ENCODE data around the gene BBS9.

The BBS9 gene

GRCh38 chr7:33559324-33559710 lies 430.0 kb downstream of the BBS9 start:
- no peak for DNase-seq

DNA sequence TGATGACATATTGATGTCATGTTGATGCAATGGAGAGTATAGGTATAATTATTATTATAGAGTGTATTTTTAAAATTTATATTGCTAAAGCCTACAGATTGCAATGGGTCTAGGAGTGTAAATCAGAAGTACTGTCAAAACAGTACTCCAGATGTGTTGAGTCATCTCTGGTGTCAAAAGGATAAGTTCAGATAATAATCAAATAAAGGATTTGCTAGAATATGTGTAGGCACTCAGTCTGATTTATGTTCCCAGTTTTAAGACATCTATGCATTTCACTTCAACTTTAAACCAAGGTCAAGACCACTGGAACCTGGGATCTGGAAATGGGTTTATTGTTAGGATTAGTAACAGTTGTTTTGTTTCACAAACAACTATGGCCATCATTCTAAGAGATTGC lies 433.6 kb downstream of the BBS9 start:
- DNase-seq, result no peak

GRCh38 chr7:33563651-33564050 lies 434.3 kb downstream of the BBS9 start:
- no peak for DNase-seq

DNA sequence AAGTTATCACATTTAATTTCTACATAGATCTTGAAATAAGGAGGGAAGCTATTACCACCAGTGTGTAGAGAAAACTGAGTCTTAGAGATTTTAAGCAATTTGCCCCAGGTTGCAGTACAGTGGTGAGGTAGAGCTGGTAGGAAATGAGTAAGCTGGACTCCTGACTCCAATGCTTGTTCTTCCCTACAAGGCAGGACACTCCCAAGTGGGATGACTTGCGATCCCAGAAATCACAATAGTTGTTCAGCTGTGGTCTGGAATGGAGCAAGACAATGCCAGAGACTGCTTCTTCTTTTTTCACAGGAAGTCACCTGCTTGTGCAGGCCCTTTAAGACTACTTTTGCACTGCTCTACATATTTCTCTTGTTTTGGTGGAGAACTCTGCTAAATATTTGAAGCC lies 448.8 kb downstream of the BBS9 start:
- DNase-seq, result no peak

DNA sequence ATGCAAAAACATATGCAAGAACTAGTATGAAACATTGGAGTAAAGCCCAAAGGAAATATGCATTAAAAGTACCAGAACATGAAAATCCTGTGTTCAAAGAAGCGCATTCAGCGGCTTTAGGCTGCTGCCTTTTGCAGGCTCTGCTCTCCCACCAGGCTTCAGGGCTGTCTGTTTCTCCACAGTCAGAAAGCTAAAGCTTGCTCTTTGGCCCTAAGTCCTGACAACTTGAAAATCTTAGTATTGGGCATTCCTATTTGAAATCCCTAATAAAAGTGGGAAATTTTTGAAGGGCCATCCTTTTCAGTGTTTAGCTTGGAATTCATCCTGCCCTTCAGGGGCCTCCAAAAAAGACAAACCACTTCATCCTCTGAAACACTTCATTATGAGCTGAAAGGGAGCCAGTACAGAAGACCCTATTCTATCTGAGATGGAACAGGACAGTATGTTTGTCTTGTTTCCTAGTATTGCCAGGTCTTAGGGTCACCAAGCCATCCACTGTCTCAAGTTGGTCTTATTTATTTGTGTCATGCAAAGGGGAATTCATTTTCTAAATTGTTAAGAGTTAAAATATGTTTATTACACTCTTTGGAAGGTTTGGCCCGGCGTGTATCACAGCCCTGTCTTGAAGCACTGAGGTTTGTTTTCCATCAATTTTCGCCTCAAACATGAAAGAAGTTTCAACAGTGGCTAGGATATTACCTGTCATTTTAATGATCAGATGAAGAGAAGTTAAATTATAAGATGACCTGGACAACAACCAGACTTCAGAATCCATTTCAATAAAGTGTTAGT lies 449.7 kb downstream of the BBS9 start:
- DNase-seq, result no peak

DNA sequence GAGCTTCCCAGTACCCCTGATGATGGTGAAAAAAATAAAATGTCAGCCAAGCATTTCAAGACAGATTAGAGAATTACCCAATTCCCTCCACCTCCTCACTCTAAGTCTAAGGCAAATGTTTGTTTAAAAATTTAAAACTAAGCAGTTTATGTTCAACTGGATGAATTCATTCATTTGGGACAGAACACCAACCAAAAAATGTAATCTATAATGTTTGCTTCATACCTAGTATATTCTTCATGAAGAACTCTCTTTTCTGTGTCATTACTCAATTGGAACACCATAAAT lies 450.3 kb downstream of the BBS9 start:
- no peak for DNase-seq

DNA sequence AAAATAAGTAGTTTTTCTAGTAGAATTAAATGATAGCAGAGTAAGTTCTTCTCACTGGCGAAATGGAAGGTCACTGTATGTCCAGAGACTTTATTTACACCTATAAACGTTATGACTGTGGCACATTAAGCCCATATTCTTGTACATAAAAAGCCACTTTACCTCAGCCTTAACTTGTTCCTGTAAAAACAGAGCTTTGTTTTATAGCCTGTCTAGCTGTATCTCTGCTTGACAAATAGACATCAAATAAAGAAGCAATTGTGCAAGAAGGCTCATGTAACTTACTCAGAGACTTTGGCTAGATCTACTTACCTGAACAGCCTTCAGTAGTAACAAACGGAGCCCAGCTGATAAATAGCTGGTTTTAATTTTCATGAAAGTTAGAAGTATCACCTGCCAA lies 451.9 kb downstream of the BBS9 start:
- DNase-seq, result no peak

- DNase-seq, result no peak
Measured at GRCh38 chr7:33582104-33582503, 452.7 kb downstream of the BBS9 start.

GRCh38 chr7:33582533-33582932 lies 453.2 kb downstream of the BBS9 start:
- DNase-seq, result no peak

DNA sequence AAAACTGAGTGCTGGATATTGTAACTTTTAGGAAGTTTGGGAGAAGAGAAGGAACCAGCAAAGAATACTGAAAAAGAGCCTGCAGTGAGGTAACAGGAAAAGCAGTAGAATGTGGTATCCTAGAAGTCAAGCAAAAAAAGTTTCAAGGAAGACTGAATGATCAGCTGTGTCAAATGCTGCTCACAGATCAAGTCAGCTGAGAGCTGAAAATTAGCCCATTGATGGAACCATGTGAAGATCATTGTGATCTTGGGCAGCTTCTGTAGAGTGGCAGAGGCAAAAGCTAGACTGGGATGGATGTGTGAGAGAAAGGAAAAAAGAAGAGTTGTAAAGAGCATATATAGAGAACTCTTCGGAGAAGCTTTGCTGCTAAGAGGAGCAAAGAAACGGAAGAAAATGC lies 460.5 kb downstream of the BBS9 start:
- no peak for DNase-seq

GRCh38 chr7:33590916-33591315 lies 461.6 kb downstream of the BBS9 start:
- no peak for DNase-seq

GRCh38 chr7:33591490-33591889 lies 462.1 kb downstream of the BBS9 start:
- no peak for DNase-seq

DNA sequence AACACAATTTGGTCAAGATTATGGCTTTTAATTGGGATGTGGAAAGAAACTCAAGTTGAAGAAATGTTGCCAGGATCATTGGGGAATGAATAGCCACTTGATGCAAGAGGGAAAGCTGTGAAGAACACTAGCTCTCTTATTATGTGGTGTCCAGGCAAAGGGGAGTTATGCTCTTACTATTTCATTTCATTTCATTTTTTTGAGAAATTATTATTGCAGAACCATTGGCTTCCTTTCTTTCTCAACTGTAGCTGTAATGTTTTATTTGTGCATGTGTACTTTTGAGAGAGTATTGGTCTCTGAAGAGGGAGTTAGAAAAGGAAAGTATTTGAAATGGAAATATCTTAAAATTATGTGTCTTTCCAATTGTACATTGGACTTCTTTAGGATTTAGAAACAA lies 463.4 kb downstream of the BBS9 start:
- DNase-seq, result no peak

GRCh38 chr7:33593611-33594010 lies 464.2 kb downstream of the BBS9 start:
- DNase-seq, result no peak

DNA sequence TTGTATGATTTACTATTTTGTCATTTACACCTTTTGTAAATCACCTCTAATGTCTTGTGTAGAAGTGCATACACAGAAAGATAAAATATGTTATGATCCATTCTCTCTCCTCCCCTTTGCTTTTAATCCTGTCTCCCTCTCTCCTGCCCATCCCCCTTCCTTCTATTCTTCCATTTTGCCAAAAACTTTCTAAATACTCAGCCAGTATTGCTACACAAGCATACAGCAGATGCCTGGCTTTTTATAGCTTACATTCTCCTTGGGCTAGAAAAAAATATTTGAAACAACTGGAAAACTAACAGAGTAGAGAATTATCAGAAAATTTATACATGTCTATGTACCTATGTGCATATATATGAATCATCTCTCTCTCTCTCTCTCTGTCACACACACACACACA lies 467.3 kb downstream of the BBS9 start:
- no peak for DNase-seq

DNA sequence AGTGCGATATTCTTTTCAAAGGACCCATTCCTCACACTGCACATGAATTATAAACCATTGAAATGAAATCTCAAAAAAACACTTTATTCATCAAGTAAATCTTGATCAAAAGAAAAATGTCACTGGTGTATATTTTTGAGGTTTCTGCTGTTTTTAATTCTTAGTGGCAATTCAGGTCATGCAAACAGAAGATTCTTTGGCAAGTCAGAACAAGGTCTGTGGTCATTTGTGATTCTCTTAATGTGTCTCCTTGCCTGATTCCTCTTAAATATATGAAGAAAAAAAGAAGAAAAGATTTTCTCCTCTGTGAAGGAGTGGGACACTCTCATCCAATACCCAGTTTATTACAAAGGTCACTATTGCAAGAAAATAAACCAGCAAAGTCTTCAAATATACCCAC lies 467.8 kb downstream of the BBS9 start:
- DNase-seq, result no peak

DNA sequence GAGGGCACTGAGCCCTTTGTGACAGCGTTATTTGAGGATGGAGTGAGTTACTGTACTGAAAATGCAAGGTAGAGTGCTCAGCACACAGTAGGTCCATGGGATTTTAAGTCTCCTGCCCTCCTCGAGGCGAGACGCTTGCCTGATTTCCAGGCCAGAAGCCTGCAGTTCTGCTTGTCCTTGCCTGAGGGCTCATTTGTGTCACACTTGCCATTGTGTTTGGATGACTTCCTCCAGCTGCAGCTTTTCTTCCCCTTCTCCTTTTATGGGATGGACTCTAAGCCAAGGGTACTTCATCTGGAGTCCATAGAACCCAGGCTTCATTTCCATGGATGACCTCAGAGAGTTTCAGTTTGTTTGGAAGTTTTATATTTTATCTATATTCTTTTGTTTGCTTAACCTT lies 471.7 kb downstream of the BBS9 start:
- DNase-seq, result no peak

- DNase-seq, result no peak
Measured at GRCh38 chr7:33601884-33602283, 472.5 kb downstream of the BBS9 start.

- DNase-seq, result no peak
Measured at GRCh38 chr7:33604056-33604455, 474.7 kb downstream of the BBS9 start.

DNA sequence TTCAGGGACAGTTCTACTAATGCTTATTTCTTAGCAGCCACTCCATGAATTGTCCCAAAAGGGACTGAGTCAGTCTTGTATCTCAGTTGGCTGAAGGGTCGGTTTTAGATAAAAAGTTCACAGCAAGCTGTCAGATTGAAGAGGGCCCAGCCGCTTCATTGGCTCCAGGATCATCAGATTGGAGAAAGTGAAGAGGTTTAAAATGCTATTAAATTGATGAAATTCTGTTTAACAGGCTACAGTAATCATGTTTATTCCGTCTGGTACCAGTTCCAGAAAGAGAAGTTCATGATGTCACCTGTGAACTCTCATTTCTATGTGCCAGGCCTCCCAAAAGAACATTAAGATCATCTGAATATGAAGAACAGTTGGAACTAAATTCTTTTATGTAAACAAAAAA lies 481.6 kb downstream of the BBS9 start:
- DNase-seq, result no peak

DNA sequence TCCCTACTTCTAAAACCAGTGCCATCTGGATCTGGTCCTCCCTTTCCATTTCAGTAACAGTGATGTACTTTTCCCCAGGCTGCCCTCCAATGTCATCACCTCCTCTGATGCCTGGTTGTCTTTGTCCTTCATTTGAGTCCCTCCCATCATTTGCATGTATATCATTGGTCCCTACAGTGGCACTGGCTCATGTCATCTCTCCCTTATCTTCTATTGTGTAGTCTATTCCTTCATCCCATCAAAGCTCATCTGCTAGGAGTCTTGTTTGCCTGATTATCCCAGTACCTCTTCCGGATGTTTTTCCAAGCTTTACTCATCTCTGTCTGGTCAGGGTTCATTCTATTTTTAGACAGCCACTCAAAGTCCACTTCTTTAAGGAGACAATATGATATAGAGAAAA lies 483.1 kb downstream of the BBS9 start:
- DNase-seq, result no peak

DNA sequence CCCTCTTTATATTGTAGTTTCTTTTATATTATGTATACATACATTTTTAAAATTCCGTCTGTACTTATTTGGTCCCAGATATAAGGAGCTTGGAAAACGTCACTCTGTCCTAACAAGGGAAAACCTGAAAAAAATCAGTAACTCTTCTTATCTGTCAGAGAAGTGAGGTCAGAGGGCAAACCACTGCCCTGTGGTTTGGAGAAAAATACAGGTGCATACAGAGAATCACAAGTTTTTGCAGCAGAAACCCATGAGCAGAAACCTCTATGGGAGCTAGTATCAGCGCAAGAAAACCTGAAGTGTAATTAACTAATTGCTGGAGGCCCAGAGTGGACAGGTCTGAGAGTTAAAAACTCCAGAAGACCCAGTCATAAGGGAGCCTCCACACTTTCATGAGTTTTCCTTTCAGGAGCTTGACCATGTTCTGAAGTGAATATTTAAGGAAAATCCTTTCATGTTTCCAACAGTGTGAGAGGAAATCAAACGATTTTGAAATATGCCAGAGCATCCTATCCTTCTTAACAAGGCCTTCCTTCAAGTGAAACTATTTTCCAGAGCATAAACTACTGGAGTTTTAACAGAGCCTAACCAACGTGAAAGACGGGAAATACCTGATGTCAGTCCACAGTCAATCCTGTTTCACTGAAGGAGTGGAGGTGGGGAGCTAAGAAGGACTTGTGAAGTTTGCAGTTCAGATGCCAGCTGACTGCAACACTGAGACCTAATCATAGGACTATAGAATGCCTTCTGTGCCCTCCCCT lies 485.2 kb downstream of the BBS9 start:
- no peak for DNase-seq

GRCh38 chr7:33616752-33617151 lies 487.4 kb downstream of the BBS9 start:
- no peak for DNase-seq

GRCh38 chr7:33619264-33619663 lies 489.9 kb downstream of the BBS9 start:
- no peak for DNase-seq

DNA sequence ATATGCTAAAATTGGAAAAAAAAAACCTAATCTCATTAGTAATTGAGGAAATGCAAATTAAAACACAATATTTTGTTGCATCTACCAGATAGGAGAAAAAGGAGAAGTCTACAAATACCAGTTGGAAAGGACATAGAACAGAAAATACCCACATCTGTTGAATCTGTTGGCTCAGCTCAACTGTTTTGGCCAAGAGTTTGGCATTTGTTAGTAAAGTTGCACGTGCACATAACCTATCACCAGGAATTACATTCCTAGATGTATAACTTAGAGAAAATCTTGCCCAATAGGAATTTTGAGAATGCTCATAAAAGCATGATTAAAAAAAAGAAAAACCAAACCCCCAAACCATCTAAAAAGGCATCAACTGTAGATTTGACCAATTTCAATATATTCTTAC lies 493.9 kb downstream of the BBS9 start:
- no peak for DNase-seq

Measured in RPMI8226 (cell line).